HG02870 (cell line): ENCODE measurements around the gene FOXL1.

Experiments
- ATAC-seq: cut with Tn5 transposase; IDR thresholded peaks from one replicate; pipeline ENCODE4 v1.9.1; 2021; ENCODE audit warnings: mild to moderate bottlenecking, moderate library complexity; ENCODE audit not compliant: unreplicated experiment

Gene FOXL1

GRCh38 chr16:86578061-86578599 lies at the start of gene FOXL1:
FOXL1 (plus strand) TSS chr16:86578549; CDS start chr16:86578724, 175 bp downstream.
- no peak for ATAC-seq

- ATAC-seq = no peak
Observed at GRCh38 chr16:86529160-86529559, 49.2 kb upstream of the FOXL1 start.

- no peak for ATAC-seq
Observed at GRCh38 chr16:86530251-86531190, 47.8 kb upstream of the FOXL1 start.

- ATAC-seq = no peak
Observed at GRCh38 chr16:86531191-86531545, 47.2 kb upstream of the FOXL1 start.

- no peak for ATAC-seq
Observed at GRCh38 chr16:86531641-86532525, 46.5 kb upstream of the FOXL1 start.

GRCh38 chr16:86532526-86532815 lies 45.9 kb upstream of the FOXL1 start:
- no peak for ATAC-seq

- ATAC-seq = no peak
Observed at GRCh38 chr16:86533076-86533475, 45.3 kb upstream of the FOXL1 start.

- no peak for ATAC-seq
Observed at GRCh38 chr16:86533767-86534351, 44.5 kb upstream of the FOXL1 start.

GRCh38 chr16:86534779-86535615 lies 43.4 kb upstream of the FOXL1 start:
- no peak for ATAC-seq

- ATAC-seq = no peak
Observed at GRCh38 chr16:86536621-86537020, 41.7 kb upstream of the FOXL1 start.

- no peak for ATAC-seq
Observed at GRCh38 chr16:86537486-86537885, 40.9 kb upstream of the FOXL1 start.

- ATAC-seq = no peak
Observed at GRCh38 chr16:86538196-86538780, 40.1 kb upstream of the FOXL1 start.

- no peak for ATAC-seq
Observed at GRCh38 chr16:86540894-86541293, 37.5 kb upstream of the FOXL1 start.

GRCh38 chr16:86541560-86541959 lies 36.8 kb upstream of the FOXL1 start:
- ATAC-seq = no peak

- no peak for ATAC-seq
Observed at GRCh38 chr16:86542756-86543750, 35.3 kb upstream of the FOXL1 start.

- ATAC-seq = no peak
Observed at GRCh38 chr16:86545481-86545880, 32.9 kb upstream of the FOXL1 start.

GRCh38 chr16:86545954-86546637 lies 32.3 kb upstream of the FOXL1 start:
- ATAC-seq = no peak

GRCh38 chr16:86546638-86547013 lies 31.7 kb upstream of the FOXL1 start:
- ATAC-seq = no peak
